HFFc6 (cell line): ENCODE results near the gene ERC2. TPM values are rescaled to one million over a fixed set of nuclear protein-coding genes. Genes with fewer than 3 reads are reported as not detected.

Experiments
- DNase-seq: peaks from one replicate; pipeline ENCODE4 v3.0.0-alpha.2; 2018
- H3K27ac Mint-ChIP-seq: 2 replicates; pipeline ENCODE4 v1.8.0; 2020; ENCODE audit warnings: mild to moderate bottlenecking, mixed read lengths
- H3K27me3 Mint-ChIP-seq: 2 replicates; pipeline ENCODE4 v1.8.0; 2021; ENCODE audit warnings: mild to moderate bottlenecking, moderate library complexity, mixed read lengths; ENCODE audit not compliant: insufficient read depth
- H3K36me3 Mint-ChIP-seq: 2 replicates; pipeline ENCODE4 v1.8.0; 2021; ENCODE audit warnings: low read depth, mixed read lengths
- H3K4me1 Mint-ChIP-seq: 2 replicates; pipeline ENCODE4 v1.8.0; 2020; ENCODE audit warnings: low read depth, mixed read lengths
- H3K4me3 Mint-ChIP-seq: 2 replicates; pipeline ENCODE4 v1.8.0; 2020; ENCODE audit warnings: mild to moderate bottlenecking, moderate library complexity, mixed read lengths
- H3K9me3 Mint-ChIP-seq: 2 replicates; pipeline ENCODE4 v1.8.0; 2020; ENCODE audit warnings: mild to moderate bottlenecking, mixed read lengths
- CTCF ChIP-seq: fragments of 200-600 bp; sonication (generic); IDR thresholded peaks from 2 replicates; pipeline ENCODE4 v1.5.0; 2021; ENCODE audit warnings: antibody characterized with exemption, mild to moderate bottlenecking
- total RNA-seq, 6 experiments: library from RNA; stranded (reverse); fragmentation: NEBNext Ultra II Directional; extraction: Animal tissue kit (Norgen Biotek cat#: 25700); gene quantifications; 2 replicates in 1 of 6; 3 replicates in 5 of 6; pipeline ENCODE4 v1.2.3, GENCODE V29; 2021

The ERC2 gene
- total RNA-seq, 6 experiments from 2014 or later: 0.11 TPM; not detected in 5

GRCh38 chr3:55480911-55481743, 987.1 kb downstream of the ERC2 start:
- Mint-ChIP-seq H3K4me3 (peak overlapping the region; percentile 98), H3K36me3 (peaks cover 71% of the 10 kb centered on the region), H3K27ac (peak overlapping the region; percentile 97), H3K4me1 (peaks cover 50% of the 10 kb centered on the region), H3K27me3 (peaks cover 15% of the 10 kb centered on the region), H3K9me3 (no peaks in the 10 kb centered on the region)
- no peak; the same call in 1 of the 2 replicates for TF ChIP-seq CTCF
- DNase-seq: peak; percentile 74

- H3K9me3 Mint-ChIP-seq: no peaks in the 10 kb centered on the region
- no peak for TF ChIP-seq CTCF
- peak; percentile 60 for DNase-seq
- peaks cover 17% of the 10 kb centered on the region for H3K27me3 Mint-ChIP-seq
- peaks cover 59% of the 10 kb centered on the region for H3K4me1 Mint-ChIP-seq
- peak overlapping the region; percentile 97 for H3K27ac Mint-ChIP-seq
- H3K4me3 Mint-ChIP-seq: peak overlapping the region; percentile 98
- H3K36me3 Mint-ChIP-seq: peaks cover 81% of the 10 kb centered on the region
Measured at GRCh38 chr3:55477306-55478303, 990.7 kb downstream of the ERC2 start.

DNA sequence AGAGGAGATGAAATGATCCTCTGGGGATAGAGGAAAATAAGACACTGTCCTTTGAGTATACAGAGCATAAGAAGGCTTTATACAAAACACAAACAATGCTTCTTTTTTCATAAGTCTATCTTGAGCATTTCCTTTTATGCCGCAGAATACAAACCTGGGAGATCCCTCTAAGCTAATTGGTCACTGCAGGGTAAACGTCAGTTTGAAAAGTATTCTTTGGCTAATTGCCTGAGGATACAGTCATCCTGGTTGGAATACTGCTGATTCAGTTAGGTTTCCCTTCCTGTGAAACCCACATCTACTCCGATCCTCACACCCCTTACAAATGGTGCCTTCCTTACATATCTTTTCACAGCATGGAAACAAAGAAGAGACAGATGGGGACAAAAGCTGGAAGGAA, 991.8 kb downstream of the ERC2 start:
- H3K4me3 Mint-ChIP-seq: peak overlapping the region; percentile 98
- DNase-seq: peak; percentile 94
- H3K4me1 Mint-ChIP-seq: peaks cover 69% of the 10 kb centered on the region
- peaks cover 91% of the 10 kb centered on the region for H3K36me3 Mint-ChIP-seq
- no peak for TF ChIP-seq CTCF
- peak overlapping the region; percentile 97 for H3K27ac Mint-ChIP-seq
- H3K9me3 Mint-ChIP-seq: no peaks in the 10 kb centered on the region
- peaks cover 23% of the 10 kb centered on the region for H3K27me3 Mint-ChIP-seq

GRCh38 chr3:55474213-55474632, 994.0 kb downstream of the ERC2 start:
- DNase-seq: no peak
- Mint-ChIP-seq H3K27me3 (peaks cover 18% of the 10 kb centered on the region), H3K9me3 (no peaks in the 10 kb centered on the region), H3K4me3 (peak overlapping the region; percentile 66; the same call in 1 of the 2 replicates), H3K4me1 (peaks cover 86% of the 10 kb centered on the region), H3K36me3 (peaks cover 80% of the 10 kb centered on the region), H3K27ac (peak overlapping the region; percentile 85)
- no peak for TF ChIP-seq CTCF

GRCh38 chr3:55473788-55474187, 994.5 kb downstream of the ERC2 start:
- Mint-ChIP-seq H3K4me1 (peaks cover 87% of the 10 kb centered on the region), H3K9me3 (no peaks in the 10 kb centered on the region), H3K4me3 (peak overlapping the region; percentile 66), H3K36me3 (peaks cover 80% of the 10 kb centered on the region), H3K27ac (peak overlapping the region; percentile 85), H3K27me3 (peaks cover 19% of the 10 kb centered on the region)
- no peak for TF ChIP-seq CTCF
- no peak for DNase-seq
